H1 (cell line): Measurements from ENCODE around the gene PRSS23. TPM values are rescaled to one million over a fixed set of nuclear protein-coding genes. Genes with fewer than 3 reads are reported as not detected.

Experiments used
- CTCF ChIA-PET: fragments of 300-600 bp; sonication (Branson Sonifier 250); formaldehyde crosslinking; loops from one replicate; lab custom pipeline; 2021; ENCODE audit not compliant: partially characterized antibody; lab: Charles Lee
- POLR2A ChIA-PET: fragments of 300-600 bp; sonication (Branson Sonifier 250); formaldehyde crosslinking; loops from one replicate; lab custom pipeline; 2021; ENCODE audit warnings: inconsistent platforms; ENCODE audit not compliant: partially characterized antibody; lab: Charles Lee
- DNase-seq, 2 experiments: peaks; one replicate each; pipeline versions ENCODE4 v3.0.0 to v3.0.0-alpha.2; 2010 to 2022; ENCODE audit warnings: low spot score in 2 of 2, low read depth in 1 of 2, mixed read lengths in 1 of 2
- FAIRE-seq: peaks from 2 replicates; lab custom pipeline; 2011; peaks lifted over from hg19 to GRCh38; lab: Jason Lieb, UNC
- H2AFZ ChIP-seq: 2 replicates; pipeline ENCODE4 v1.8.1; 2012; ENCODE audit warnings: low read length, inconsistent platforms
- H2AK5ac ChIP-seq: 2 replicates; pipeline ENCODE4 v1.6.1; 2013; ENCODE audit warnings: low read depth, low read length
- H2BK120ac ChIP-seq: replicated peaks from 2 replicates; pipeline ENCODE3; 2013; ENCODE audit warnings: low read depth, low read length, inconsistent platforms
- H2BK12ac ChIP-seq: 2 replicates; pipeline ENCODE4 v1.6.1; 2013; ENCODE audit warnings: low read depth, low read length
- H2BK15ac ChIP-seq: 2 replicates; pipeline ENCODE4 v1.6.1; 2013; ENCODE audit warnings: low read length
- H2BK20ac ChIP-seq: 2 replicates; pipeline ENCODE4 v1.6.1; 2013; ENCODE audit warnings: low read length
- H2BK5ac ChIP-seq: 2 replicates; pipeline ENCODE4 v1.6.1; 2013; ENCODE audit warnings: low read depth, low read length
- H3K14ac ChIP-seq: 2 replicates; pipeline ENCODE4 v1.6.1; 2013; ENCODE audit warnings: inconsistent platforms; ENCODE audit not compliant: insufficient read length
- H3K18ac ChIP-seq: 2 replicates; pipeline ENCODE4 v1.6.1; 2013; ENCODE audit warnings: low read length; ENCODE audit errors: extremely low read depth
- H3K23ac ChIP-seq: 2 replicates; pipeline ENCODE4 v1.6.1; 2013; ENCODE audit warnings: inconsistent platforms; ENCODE audit not compliant: insufficient read length
- H3K23me2 ChIP-seq: 2 replicates; pipeline ENCODE4 v1.6.1; 2013; ENCODE audit warnings: low read depth, low read length
- H3K27ac ChIP-seq: 2 replicates; pipeline ENCODE4 v1.6.1; 2011; ENCODE audit warnings: low read depth, low read length, inconsistent platforms
- H3K27me3 ChIP-seq, 4 experiments: replicated peaks in 1 of 4; 1 replicate in 1 of 4; 2 replicates in 3 of 4; pipeline versions ENCODE4 v1.6.1 to v1.8.1; 2011 to 2013; ENCODE audit warnings: low read length in 3 of 4, mild to moderate bottlenecking in 3 of 4, inconsistent platforms in 2 of 4, mixed read lengths in 2 of 4, moderate library complexity in 1 of 4; ENCODE audit not compliant: control insufficient read depth in 3 of 4, insufficient read depth in 3 of 4; ENCODE audit errors: extremely low read depth in 1 of 4
- H3K36me3 ChIP-seq, 4 experiments: 2 replicates each; pipeline versions ENCODE4 v1.6.1 to v1.8.1; 2011 to 2013; ENCODE audit warnings: mild to moderate bottlenecking in 4 of 4, low read length in 3 of 4, moderate library complexity in 2 of 4, control low read depth in 1 of 4, inconsistent platforms in 1 of 4; ENCODE audit not compliant: insufficient read depth in 4 of 4, control insufficient read depth in 2 of 4
- H3K4ac ChIP-seq: replicated peaks from 2 replicates; pipeline ENCODE3; 2013; ENCODE audit warnings: low read length, low read depth, mixed read lengths, inconsistent platforms; ENCODE audit not compliant: insufficient read length
- H3K4me1 ChIP-seq, 4 experiments: replicated peaks in 1 of 4; 1 replicate in 1 of 4; 2 replicates in 3 of 4; pipeline versions ENCODE4 v1.6.1 to v1.8.1; 2011 to 2013; ENCODE audit warnings: low read length in 3 of 4, inconsistent platforms in 2 of 4, mixed read lengths in 1 of 4; ENCODE audit not compliant: insufficient read depth in 4 of 4, control insufficient read depth in 3 of 4
- H3K4me2 ChIP-seq, 2 experiments: 2 replicates each; pipeline versions ENCODE4 v1.6.1 to v1.8.1; 2011 to 2013; ENCODE audit warnings: low read depth in 2 of 2, low read length in 2 of 2, control low read depth in 1 of 2, inconsistent platforms in 1 of 2, mild to moderate bottlenecking in 1 of 2; ENCODE audit not compliant: insufficient read depth in 1 of 2
- H3K4me3 ChIP-seq, 4 experiments: fragments of 200-600, 300-600 bp in 1 of 4; sonication (generic), shearing (Covaris generic), sonication (Bioruptor Twin) in 1 of 4; 2 replicates each; pipeline versions ENCODE4 v1.5.1 to v1.8.1; 2011 to 2016; ENCODE audit warnings: low read length in 4 of 4, low read depth in 3 of 4, control low read depth in 2 of 4, inconsistent platforms in 2 of 4, mild to moderate bottlenecking in 2 of 4, mixed read lengths in 1 of 4, moderate library complexity in 1 of 4; ENCODE audit not compliant: insufficient read depth in 2 of 4; ENCODE audit errors: extremely low read depth in 1 of 4
- H3K56ac ChIP-seq: replicated peaks from 2 replicates; pipeline ENCODE3; 2013; ENCODE audit warnings: low read depth, mild to moderate bottlenecking, mixed read lengths, low read length, inconsistent platforms; ENCODE audit not compliant: insufficient read length
- H3K79me1 ChIP-seq: 2 replicates; pipeline ENCODE4 v1.6.1; 2013; ENCODE audit warnings: low read depth, low read length, control low read depth
- H3K79me2 ChIP-seq, 2 experiments: 2 replicates each; pipeline versions ENCODE4 v1.6.1 to v1.8.1; 2012 to 2013; ENCODE audit warnings: low read length in 2 of 2, mild to moderate bottlenecking in 2 of 2, inconsistent platforms in 1 of 2; ENCODE audit not compliant: insufficient read depth in 2 of 2, control insufficient read depth in 1 of 2
- H3K9ac ChIP-seq, 4 experiments: replicated peaks in 1 of 4; 1 replicate in 1 of 4; 2 replicates in 3 of 4; pipeline versions ENCODE4 v1.6.1 to v1.8.1; 2011 to 2013; ENCODE audit warnings: low read depth in 3 of 4, low read length in 3 of 4, control low read depth in 2 of 4, mild to moderate bottlenecking in 2 of 4, moderate library complexity in 2 of 4, inconsistent platforms in 1 of 4; ENCODE audit errors: extremely low read depth in 1 of 4
- H3K9me3 ChIP-seq, 2 experiments: 2 replicates each; pipeline versions ENCODE4 v1.6.1 to v1.8.1; 2012 to 2013; ENCODE audit warnings: mild to moderate bottlenecking in 2 of 2, moderate library complexity in 2 of 2, control low read depth in 1 of 2, inconsistent platforms in 1 of 2, low read depth in 1 of 2, low read length in 1 of 2, mixed read lengths in 1 of 2; ENCODE audit not compliant: insufficient read depth in 2 of 2
- H4K20me1 ChIP-seq, 2 experiments: replicated peaks in 1 of 2; 2 replicates each; pipeline versions ENCODE3 to v1.8.1; 2011 to 2013; ENCODE audit warnings: inconsistent platforms in 2 of 2, low read length in 2 of 2, mild to moderate bottlenecking in 1 of 2; ENCODE audit not compliant: insufficient read depth in 2 of 2, control insufficient read depth in 1 of 2
- H4K5ac ChIP-seq: 2 replicates; pipeline ENCODE4 v1.6.1; 2013; ENCODE audit warnings: low read length, low read depth, mixed read lengths, inconsistent platforms; ENCODE audit not compliant: insufficient read length
- H4K8ac ChIP-seq: 2 replicates; pipeline ENCODE4 v1.8.0; 2013; ENCODE audit warnings: mild to moderate bottlenecking, moderate library complexity, low read length, inconsistent platforms; ENCODE audit not compliant: insufficient read depth; ENCODE audit errors: extremely low read depth
- H4K91ac ChIP-seq: replicated peaks from 2 replicates; pipeline ENCODE3; 2013; ENCODE audit warnings: low read length, mixed read lengths, inconsistent platforms; ENCODE audit not compliant: insufficient read length
- ASH2L ChIP-seq: fragments of 200-600, 300-600 bp; sonication (generic); IDR thresholded peaks from one replicate; pipeline ENCODE4 v1.7.1; 2017; ENCODE audit warnings: low read length
- ATF2 ChIP-seq: IDR thresholded peaks from 2 replicates; pipeline ENCODE4 v1.6.1; 2012; ENCODE audit warnings: low read length, inconsistent platforms
- ATF3 ChIP-seq: IDR thresholded peaks from 2 replicates; pipeline ENCODE4 v1.6.1; 2011; ENCODE audit warnings: low read depth, mild to moderate bottlenecking, low read length; ENCODE audit not compliant: insufficient read depth
- CBX8 ChIP-seq: fragments of 300-800, 300-1000 bp; sonication (generic); IDR thresholded peaks from 2 replicates; pipeline ENCODE4 v1.7.1; 2016; ENCODE audit warnings: low read depth, low read length, borderline replicate concordance
- CTBP2 ChIP-seq: IDR thresholded peaks from 2 replicates; pipeline ENCODE4 v1.7.0; 2011; ENCODE audit warnings: borderline replicate concordance, mild to moderate bottlenecking, moderate library complexity, mixed read lengths, low read length; ENCODE audit not compliant: insufficient read depth, insufficient read length
- GTF2F1 ChIP-seq: IDR thresholded peaks from 2 replicates; pipeline ENCODE4 v1.6.1; 2012; ENCODE audit warnings: low read depth, low read length, improper control_type of control experiment, borderline replicate concordance
- JUND ChIP-seq: IDR thresholded peaks from 2 replicates; pipeline ENCODE4 v1.6.1; 2011; ENCODE audit warnings: mild to moderate bottlenecking, improper control_type of control experiment, low read length
- NRF1 ChIP-seq: IDR thresholded peaks from 2 replicates; pipeline ENCODE4 v1.6.1; 2011; ENCODE audit warnings: mild to moderate bottlenecking, low read depth, low read length, improper control_type of control experiment
- POLR2A ChIP-seq, 2 experiments: IDR thresholded peaks; 1 replicate in 1 of 2; 2 replicates in 1 of 2; pipeline ENCODE4 v1.6.1; 2011; ENCODE audit warnings: low read depth in 2 of 2, low read length in 2 of 2, mild to moderate bottlenecking in 2 of 2; ENCODE audit errors: control extremely low read depth in 1 of 2
- RNF2 ChIP-seq: fragments of 200-900, 300-1000 bp; sonication (generic); IDR thresholded peaks from 2 replicates; pipeline ENCODE4 v1.7.1; 2016; ENCODE audit warnings: borderline replicate concordance, low read depth, mild to moderate bottlenecking, antibody characterized with exemption, low read length; ENCODE audit not compliant: poor library complexity, severe bottlenecking; ENCODE audit errors: missing control alignments
- TAF1 ChIP-seq: IDR thresholded peaks from 2 replicates; pipeline ENCODE4 v1.6.1; 2011; ENCODE audit warnings: mild to moderate bottlenecking, low read depth, low read length
- WGBS, 2 experiments: shearing (Covaris generic) in 1 of 2; methylation state at CpG; one replicate each; pipeline versions ENCODE4 v1.1.6 to v1.1.7; 2013 to 2015; ENCODE audit warnings: low lambda C conversion rate in 2 of 2, mixed read lengths in 2 of 2, inconsistent platforms in 1 of 2, low coverage in 1 of 2, missing lambda C conversion rate in 1 of 2; ENCODE audit not compliant: insufficient replicate concordance in 2 of 2, insufficient coverage in 1 of 2, insufficient read length in 1 of 2; ENCODE audit errors: extremely low coverage in 1 of 2, missing lambda C conversion rate in 1 of 2; 5-methylcytosine and 5-hydroxymethylcytosine counted together
- polyA plus RNA-seq, 7 experiments: library from polyadenylated mRNA; depleted of rRNA in 3 of 7; stranded (reverse) in 5 of 7; unstranded in 2 of 7; fragments of >200 nt in 5 of 7; fragments of 200-250 nt in 2 of 7; gene quantifications; 1 replicate in 5 of 7; 2 replicates in 1 of 7; 4 replicates in 1 of 7; pipeline versions ENCODE4 v1.2.1 to v1.2.3, GENCODE V29; 2011 to 2013; ENCODE audit warnings: missing spikeins in 2 of 7, mixed read lengths in 2 of 7
- total RNA-seq: library from RNA; stranded (reverse); fragmentation: NEBNext Ultra II Directional; extraction: Animal tissue kit (Norgen Biotek cat#: 25700); gene quantifications from 2 replicates; pipeline ENCODE4 v1.2.1, GENCODE V29; 2021

The PRSS23 gene
- total and polyA plus RNA-seq, 2 of the 8 experiments (the other 6 are each of a cell fraction or from before 2014, with no cell fraction given), result 4.4 to 5.6 TPM

- H4K91ac ChIP-seq, result no peak overlapping the region
- H3K9me3 ChIP-seq, result no peaks in the 10 kb centered on the region
- no peak overlapping the region for H3K27ac ChIP-seq
- POLR2A ChIA-PET, result no interaction called here
- no peaks in the 10 kb centered on the region for H3K4me1 ChIP-seq
- H3K27me3 ChIP-seq, result no peaks in the 10 kb centered on the region
- DNase-seq (no peak), FAIRE-seq (no peak)
- H4K8ac ChIP-seq, result no peak overlapping the region
- H3K56ac ChIP-seq, result no peak overlapping the region
- H3K4me3 ChIP-seq, result no peak overlapping the region
- no peak overlapping the region for H3K4ac ChIP-seq
- no peak overlapping the region for H2BK12ac ChIP-seq
- H2BK15ac ChIP-seq, result no peak overlapping the region
- CTCF ChIA-PET, result interaction anchor here (1.0 to 4.4 kb wide), 7 partner anchors 9 to 176 kb away, joined by 3 to 21 read pairs (median 5); no protein-coding TSS in a partner anchor
- H4K5ac ChIP-seq, result no peak overlapping the region
- H3K36me3 ChIP-seq, result no peaks in the 10 kb centered on the region
- no peaks in the 10 kb centered on the region for H3K79me2 ChIP-seq
- 55% methylated on average over 2 of the region's 2 CpGs; no CpG with 5 or more reads in 1 of the 2 experiments for WGBS, 2 experiments
- no peak overlapping the region for H2BK20ac ChIP-seq
- H3K9ac ChIP-seq, result no peak overlapping the region
- H3K79me1 ChIP-seq, result no peaks in the 10 kb centered on the region
- no peaks in the 10 kb centered on the region for H3K23me2 ChIP-seq
- no peak overlapping the region for H3K14ac ChIP-seq
- H2BK5ac ChIP-seq, result no peak overlapping the region
- no peaks in the 10 kb centered on the region for H4K20me1 ChIP-seq
- no peak overlapping the region for H3K4me2 ChIP-seq
- no peak overlapping the region for H3K23ac ChIP-seq
- H3K18ac ChIP-seq, result no peak overlapping the region
- H2AK5ac ChIP-seq, result no peak overlapping the region
- H2AFZ ChIP-seq, result no peak overlapping the region
- no peak overlapping the region for H2BK120ac ChIP-seq
- TF ChIP-seq NRF1 (no peak), POLR2A (IDR thresholded peaks at IDR 0.05; ENCODE audit: control extremely low read depth in 1 of 2, low read depth in 2 of 2, low read length in 2 of 2) (no peak), ATF3 (no peak), CTBP2 (no peak), ASH2L (no peak), RNF2 (no peak), ATF2 (no peak), GTF2F1 (no peak), TAF1 (no peak), CBX8 (no peak), JUND (no peak)
These were observed 16.7 kb upstream of the PRSS23 start for GRCh38 chr11:86783661-86784060.
